SH-SY5Y (cell line): ENCODE results near the gene FBXO34.

ENCODE experiments used
- GATA2 ChIP-seq: IDR thresholded peaks from 2 replicates; pipeline ENCODE4 v1.6.1; 2011; ENCODE audit warnings: mild to moderate bottlenecking, low read depth, low read length
- GATA3 ChIP-seq: IDR thresholded peaks from 2 replicates; pipeline ENCODE4 v1.6.1; 2011; ENCODE audit warnings: low read depth, mild to moderate bottlenecking, low read length, moderate library complexity

DNA sequence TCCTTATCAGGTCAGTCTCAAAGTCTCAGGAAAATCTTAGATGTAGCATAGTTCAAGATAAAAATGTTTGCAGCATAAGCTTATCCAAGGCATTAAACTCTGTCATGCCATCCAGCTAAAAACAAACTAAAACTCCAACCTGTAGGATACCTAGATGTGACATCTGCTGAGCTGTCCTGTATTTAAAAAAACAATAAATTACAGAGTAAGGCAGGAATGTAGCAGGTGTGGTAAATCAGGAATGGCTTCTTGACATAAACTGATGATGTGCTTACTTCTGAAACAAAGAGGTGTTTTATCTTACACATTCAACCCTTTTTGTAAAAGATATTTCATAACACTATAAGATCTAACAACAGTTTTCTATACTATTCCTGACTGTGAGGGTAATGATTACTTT is 49.3 kb upstream of the FBXO34 start:
- TF ChIP-seq GATA2, result no peak
- TF ChIP-seq GATA3, result no peak
